Measurements from ENCODE around the gene TMPRSS5.

- TF ChIP-seq CTCF (IDR thresholded peaks at IDR 0.05) (no peak), EZH2 (IDR thresholded peaks at IDR 0.05) (no peak)
These were observed 32.3 kb downstream of the TMPRSS5 start for GRCh38 chr11:113673550-113674396.
